OCI-LY7 (cell line): ENCODE data around the gene APBB1IP. TPM values are rescaled to one million over a fixed set of nuclear protein-coding genes. Genes with fewer than 3 reads are reported as not detected.

ENCODE experiments used
- BruUV-seq: library from RNA; stranded (reverse); fragments of 400-500 nt; replicated peaks from 2 replicates; lab custom pipeline; 2021; lab: Mats Ljungman, UMichigan
- CTCF ChIA-PET: fragments of 300-600 bp; sonication (Branson Sonifier 250); formaldehyde crosslinking; loops from one replicate; lab custom pipeline; 2022; ENCODE audit warnings: antibody characterized with exemption; ENCODE audit not compliant: unreplicated experiment; lab: Charles Lee
- POLR2A ChIA-PET: fragments of 300-600 bp; sonication (Branson Sonifier 250); formaldehyde crosslinking; loops from one replicate; lab custom pipeline; 2022; ENCODE audit warnings: antibody characterized with exemption; lab: Charles Lee
- DNase-seq: peaks from one replicate; pipeline ENCODE4 v3.0.0-alpha.2; 2015; ENCODE audit warnings: low spot score
- H2AFZ ChIP-seq: fragments of 200-600 bp; sonication (generic), shearing (Covaris generic); 2 replicates; pipeline ENCODE4 v1.6.1; 2014; ENCODE audit warnings: mild to moderate bottlenecking, antibody characterized with exemption, low read length, moderate library complexity
- H3K27ac ChIP-seq: fragments of 200-600 bp; sonication (generic); 2 replicates; pipeline ENCODE4 v1.5.1; 2014; ENCODE audit warnings: mixed run types, low read depth, mild to moderate bottlenecking, moderate library complexity, low read length, inconsistent platforms; ENCODE audit not compliant: poor library complexity, severe bottlenecking
- H3K36me3 ChIP-seq: fragments of 200-600 bp; sonication (generic); 2 replicates; pipeline ENCODE4 v1.6.1; 2014; ENCODE audit warnings: mild to moderate bottlenecking, antibody characterized with exemption, low read length, moderate library complexity, mixed read lengths; ENCODE audit not compliant: insufficient read depth
- H3K4me1 ChIP-seq: fragments of 200-600 bp; sonication (generic); 2 replicates; pipeline ENCODE4 v1.5.1; 2014; ENCODE audit warnings: mild to moderate bottlenecking, low read length; ENCODE audit not compliant: insufficient read depth, poor library complexity, severe bottlenecking
- H3K4me2 ChIP-seq: fragments of 200-600 bp; sonication (generic); 2 replicates; pipeline ENCODE4 v1.6.1; 2014; ENCODE audit warnings: mild to moderate bottlenecking, low read length
- H3K4me3 ChIP-seq: fragments of 200-600 bp; sonication (generic); 2 replicates; pipeline ENCODE4 v1.5.1; 2014; ENCODE audit warnings: mild to moderate bottlenecking, low read depth, low read length; ENCODE audit not compliant: poor library complexity, severe bottlenecking
- H3K79me2 ChIP-seq: fragments of 200-600 bp; sonication (generic); 2 replicates; pipeline ENCODE4 v1.6.1; 2016; ENCODE audit warnings: low read depth, mild to moderate bottlenecking, low read length, moderate library complexity, mixed read lengths; ENCODE audit not compliant: insufficient read depth
- H3K9me2 ChIP-seq: fragments of 200-600 bp; sonication (generic); 2 replicates; pipeline ENCODE4 v1.6.1; 2016; ENCODE audit warnings: mild to moderate bottlenecking, low read length, mixed read lengths; ENCODE audit not compliant: insufficient read depth
- H3K9me3 ChIP-seq: fragments of 200-600 bp; sonication (generic); 2 replicates; pipeline ENCODE4 v1.6.1; 2014; ENCODE audit warnings: mild to moderate bottlenecking, mixed run types, low read length, mixed read lengths
- H4K20me1 ChIP-seq: fragments of 200-600 bp; sonication (generic); 2 replicates; pipeline ENCODE4 v1.6.1; 2014; ENCODE audit warnings: mild to moderate bottlenecking, antibody characterized with exemption, low read length, moderate library complexity, mixed read lengths; ENCODE audit not compliant: insufficient read depth
- EZH2phosphoT487 ChIP-seq: fragments of 200-600 bp; sonication (generic); IDR thresholded peaks from 2 replicates; pipeline ENCODE4 v1.6.1; 2018; ENCODE audit warnings: low read depth, borderline replicate concordance, mild to moderate bottlenecking, mixed run types, antibody characterized with exemption, low read length, moderate library complexity, mixed read lengths
- intact Hi-C: fragments of 100-400 bp; cut with micrococcal nuclease; formaldehyde crosslinking; loops from one replicate; pipeline ENCODE4 v1.10.0; 2022; ENCODE audit not compliant: unreplicated experiment
- total RNA-seq, 2 experiments: library from RNA; depleted of rRNA in 1 of 2; stranded (reverse); fragments of >200 nt in 1 of 2; shearing (Covaris generic) in 1 of 2; gene quantifications; 2 replicates each; pipeline ENCODE4 v1.2.3, GENCODE V29; 2014 to 2022
- TF ChIP-seq, protein P1 (sequence below): fragments of 200-600 bp; sonication (generic); conservative IDR thresholded peaks from 2 replicates; pipeline ENCODE4 v1.5.1; 2014; ENCODE audit warnings: mild to moderate bottlenecking, antibody characterized with exemption, low read length, moderate library complexity, mixed read lengths

The APBB1IP gene
- total RNA-seq, 2 experiments from 2014 or later, result 65.8 to 167 TPM

DNA sequence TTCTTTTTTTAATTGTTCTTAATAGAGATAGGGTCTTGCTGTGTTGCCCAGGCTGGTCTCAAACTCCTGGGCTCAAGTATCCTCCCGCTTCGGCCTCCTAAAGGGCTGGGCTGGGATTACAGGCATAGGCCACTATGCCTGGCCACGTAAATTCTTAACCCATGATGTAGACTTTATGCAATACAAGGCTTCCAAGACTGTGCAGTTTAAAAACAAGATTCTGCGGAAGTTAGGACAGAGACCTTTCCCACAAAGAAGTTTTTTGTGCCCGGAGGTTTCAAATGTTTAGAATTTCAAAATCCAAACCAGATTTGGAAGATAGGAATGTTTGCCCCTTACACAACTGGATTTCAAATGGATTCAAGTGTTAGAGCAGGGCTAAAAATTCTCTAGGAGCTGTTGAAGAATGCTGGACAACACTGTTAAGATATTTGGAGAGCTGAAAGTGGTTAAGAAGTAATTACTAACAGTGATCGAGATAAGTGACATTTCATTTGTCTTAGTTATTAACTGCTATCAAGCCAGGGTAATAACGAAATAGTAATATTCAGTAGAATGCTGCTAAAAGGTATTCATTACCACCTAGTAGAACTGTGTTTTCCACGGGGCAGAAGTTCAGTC is 7.4 kb downstream of the APBB1IP start:
- no peaks in the 10 kb centered on the region for H4K20me1 ChIP-seq
- ChIA-PET POLR2A (interaction anchor here (0.7 kb wide), 2 partner anchors 54 to 379 kb away, joined by 4 read pairs; no protein-coding TSS in a partner anchor), CTCF (no interaction called here)
- no peaks in the 10 kb centered on the region for H3K9me2 ChIP-seq
- H3K4me2 ChIP-seq, result peak overlapping the region; percentile 57
- H3K79me2 ChIP-seq, result peaks cover 96% of the 10 kb centered on the region
- peaks cover 79% of the 10 kb centered on the region for H3K36me3 ChIP-seq
- H3K4me1 ChIP-seq, result peaks cover 86% of the 10 kb centered on the region
- H3K9me3 ChIP-seq, result peaks cover 21% of the 10 kb centered on the region
- peak; percentile 27 for DNase-seq
- no peak for TF ChIP-seq EZH2phosphoT487
- TF ChIP-seq, protein P1, sequence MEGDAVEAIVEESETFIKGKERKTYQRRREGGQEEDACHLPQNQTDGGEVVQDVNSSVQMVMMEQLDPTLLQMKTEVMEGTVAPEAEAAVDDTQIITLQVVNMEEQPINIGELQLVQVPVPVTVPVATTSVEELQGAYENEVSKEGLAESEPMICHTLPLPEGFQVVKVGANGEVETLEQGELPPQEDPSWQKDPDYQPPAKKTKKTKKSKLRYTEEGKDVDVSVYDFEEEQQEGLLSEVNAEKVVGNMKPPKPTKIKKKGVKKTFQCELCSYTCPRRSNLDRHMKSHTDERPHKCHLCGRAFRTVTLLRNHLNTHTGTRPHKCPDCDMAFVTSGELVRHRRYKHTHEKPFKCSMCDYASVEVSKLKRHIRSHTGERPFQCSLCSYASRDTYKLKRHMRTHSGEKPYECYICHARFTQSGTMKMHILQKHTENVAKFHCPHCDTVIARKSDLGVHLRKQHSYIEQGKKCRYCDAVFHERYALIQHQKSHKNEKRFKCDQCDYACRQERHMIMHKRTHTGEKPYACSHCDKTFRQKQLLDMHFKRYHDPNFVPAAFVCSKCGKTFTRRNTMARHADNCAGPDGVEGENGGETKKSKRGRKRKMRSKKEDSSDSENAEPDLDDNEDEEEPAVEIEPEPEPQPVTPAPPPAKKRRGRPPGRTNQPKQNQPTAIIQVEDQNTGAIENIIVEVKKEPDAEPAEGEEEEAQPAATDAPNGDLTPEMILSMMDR, result 0 out of 2 replicates have a peak, but pooled peaks have one; percentile 28
- H3K4me3 ChIP-seq, result peak overlapping the region; percentile 18
- intact Hi-C loops, result no loop called here
- H2AFZ ChIP-seq, result no peak overlapping the region
- BruUV-seq, result no TSS peak
- H3K27ac ChIP-seq, result peak overlapping the region; percentile 95

DNA sequence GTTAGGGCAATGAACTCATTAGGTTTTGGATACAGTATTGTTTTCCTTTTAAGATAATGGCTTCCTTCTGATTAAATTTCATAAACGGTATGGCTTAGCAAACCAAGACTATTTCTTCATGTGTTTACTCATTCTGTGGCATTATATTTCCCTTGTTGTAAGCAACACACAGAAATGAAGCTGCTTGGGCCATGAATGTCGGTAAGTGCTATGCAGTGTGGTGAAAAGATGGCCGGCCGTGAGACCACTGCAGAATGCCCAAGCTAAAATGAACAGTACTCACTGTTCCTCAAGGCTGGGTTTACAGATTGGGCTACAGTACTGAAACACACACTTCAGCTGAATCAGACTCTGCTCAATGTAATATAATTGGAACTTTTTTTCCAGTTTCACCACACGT is 8.1 kb downstream of the APBB1IP start:
- Histone ChIP-seq H3K4me1 (peaks cover 89% of the 10 kb centered on the region), H3K4me2 (peak overlapping the region; percentile 57), H3K27ac (peak overlapping the region; percentile 95), H3K4me3 (peak overlapping the region; percentile 4), H3K79me2 (peaks cover 96% of the 10 kb centered on the region), H2AFZ (no peak overlapping the region), H3K9me2 (no peaks in the 10 kb centered on the region), H3K9me3 (peaks cover 21% of the 10 kb centered on the region), H4K20me1 (no peaks in the 10 kb centered on the region), H3K36me3 (peaks cover 77% of the 10 kb centered on the region)
- TF ChIP-seq EZH2phosphoT487, result no peak
- TF ChIP-seq, protein P1, result no peak
- intact Hi-C loops, result no loop called here
- ChIA-PET CTCF (no interaction called here), POLR2A (interaction anchor here (0.6 to 1.1 kb wide), 2 partner anchors 10 to 205 kb away, joined by 4 to 5 read pairs; no protein-coding TSS in a partner anchor)
- peak; percentile 16 for DNase-seq
- BruUV-seq, result no TSS peak

DNA sequence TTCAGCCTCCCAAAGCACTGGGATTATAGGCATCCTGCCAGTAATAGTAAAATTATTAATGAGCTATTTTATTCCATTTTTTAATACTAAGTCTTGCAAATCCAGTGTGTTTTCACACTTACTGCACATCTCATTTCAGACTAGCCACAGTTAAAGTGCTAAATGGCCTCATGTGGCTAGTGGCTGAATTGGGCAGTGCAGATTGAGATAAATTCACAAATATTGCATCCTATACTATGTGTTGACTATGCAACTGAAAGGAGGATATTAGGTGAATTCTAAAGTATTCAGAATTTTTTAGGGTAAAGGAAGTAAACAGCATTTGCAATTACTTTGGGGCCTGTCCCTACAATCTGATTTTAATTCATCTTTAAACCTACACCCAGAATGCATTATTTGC is 10.2 kb downstream of the APBB1IP start:
- Histone ChIP-seq H3K36me3 (peaks cover 76% of the 10 kb centered on the region), H4K20me1 (no peaks in the 10 kb centered on the region), H3K4me1 (peaks cover 92% of the 10 kb centered on the region), H3K9me3 (peaks cover 21% of the 10 kb centered on the region), H3K4me3 (peak overlapping the region; percentile 61), H3K4me2 (peak overlapping the region; percentile 74), H3K79me2 (peaks cover 96% of the 10 kb centered on the region), H3K9me2 (no peaks in the 10 kb centered on the region), H2AFZ (no peak overlapping the region), H3K27ac (peak overlapping the region; percentile 95)
- DNase-seq, result peak; percentile 51
- ChIA-PET POLR2A (interaction anchor here (0.6 to 1.4 kb wide), 6 partner anchors 9 to 62 kb away, joined by 3 to 4 read pairs (median 3); no protein-coding TSS in a partner anchor), CTCF (no interaction called here)
- intact Hi-C loops, result no loop called here
- TSS peak; percentile 96 for BruUV-seq
- TF ChIP-seq EZH2phosphoT487, result no peak
- TF ChIP-seq, protein P1, result no peak; the same call in 1 of the 2 replicates
